DOHH2 (cell line): Measurements from ENCODE around the gene ATL3.

Experiments used
- H3F3A ChIP-seq: fragments of 200-600 bp; sonication (generic), shearing (Covaris generic); 2 replicates; pipeline ENCODE4 v1.6.0; 2016; ENCODE audit warnings: antibody characterized with exemption, mild to moderate bottlenecking; ENCODE audit not compliant: control insufficient read depth, insufficient read depth
- H3K27ac ChIP-seq: fragments of 200-600 bp; sonication (generic); 2 replicates; pipeline ENCODE4 v1.5.1; 2014; ENCODE audit warnings: low read depth, mild to moderate bottlenecking, low read length, moderate library complexity
- H3K27me3 ChIP-seq: fragments of 200-600 bp; sonication (generic); 2 replicates; pipeline ENCODE4 v1.6.1; 2014; ENCODE audit warnings: mild to moderate bottlenecking, low read length, mixed read lengths; ENCODE audit not compliant: control insufficient read depth
- H3K36me3 ChIP-seq: fragments of 200-600 bp; sonication (generic); 2 replicates; pipeline ENCODE4 v1.6.1; 2014; ENCODE audit warnings: mild to moderate bottlenecking, low read length, moderate library complexity, mixed read lengths; ENCODE audit not compliant: control insufficient read depth
- H3K4me1 ChIP-seq: fragments of 200-600 bp; sonication (generic); 2 replicates; pipeline ENCODE4 v1.6.1; 2014; ENCODE audit warnings: mild to moderate bottlenecking, low read length, mixed read lengths; ENCODE audit not compliant: control insufficient read depth
- H3K4me2 ChIP-seq: fragments of 200-600 bp; sonication (generic); 2 replicates; pipeline ENCODE4 v1.6.0; 2014; ENCODE audit warnings: mild to moderate bottlenecking, low read length, moderate library complexity
- H3K4me3 ChIP-seq: fragments of 200-600 bp; sonication (generic); 2 replicates; pipeline ENCODE4 v1.5.1; 2014; ENCODE audit warnings: mild to moderate bottlenecking, low read length, mixed read lengths
- H3K79me2 ChIP-seq: fragments of 200-600 bp; sonication (generic); 2 replicates; pipeline ENCODE4 v1.6.1; 2014; ENCODE audit warnings: mild to moderate bottlenecking, low read length, mixed read lengths; ENCODE audit not compliant: control insufficient read depth
- H3K9me2 ChIP-seq: fragments of 200-600 bp; sonication (generic); replicated peaks from 2 replicates; pipeline ENCODE4 v1.6.1; 2014; ENCODE audit warnings: mild to moderate bottlenecking, low read length, mixed read lengths; ENCODE audit not compliant: control insufficient read depth
- H3K9me3 ChIP-seq: fragments of 200-600 bp; sonication (generic); 2 replicates; pipeline ENCODE4 v1.6.1; 2014; ENCODE audit warnings: antibody characterized with exemption, low read length, mixed read lengths; ENCODE audit not compliant: control insufficient read depth, insufficient read depth
- H4K20me1 ChIP-seq: fragments of 200-600 bp; sonication (generic); 2 replicates; pipeline ENCODE4 v1.6.0; 2014; ENCODE audit warnings: low read depth, mild to moderate bottlenecking, antibody characterized with exemption, low read length, moderate library complexity; ENCODE audit not compliant: control insufficient read depth, insufficient read depth
- CTCF ChIP-seq: fragments of 200-600 bp; sonication (generic); IDR thresholded peaks from one replicate; pipeline ENCODE4 v1.5.1; 2014; ENCODE audit warnings: antibody characterized with exemption, mild to moderate bottlenecking, low read depth, low read length; ENCODE audit not compliant: poor library complexity, severe bottlenecking
- EZH2phosphoT487 ChIP-seq: fragments of 200-600 bp; sonication (generic); IDR thresholded peaks from 2 replicates; pipeline ENCODE4 v1.6.1; 2017; ENCODE audit warnings: borderline replicate concordance, mild to moderate bottlenecking, antibody characterized with exemption, low read length, moderate library complexity, mixed read lengths

The ATL3 gene

GRCh38 chr11:63660972-63661371 lies 10.2 kb downstream of the ATL3 start:
- Histone ChIP-seq H3F3A (no peaks in the 10 kb centered on the region), H3K79me2 (peaks cover 61% of the 10 kb centered on the region), H4K20me1 (no peaks in the 10 kb centered on the region), H3K27me3 (no peaks in the 10 kb centered on the region), H3K27ac (no peak overlapping the region), H3K36me3 (no peaks in the 10 kb centered on the region), H3K4me1 (peaks cover 9% of the 10 kb centered on the region), H3K4me3 (no peak overlapping the region), H3K9me2 (no peaks in the 10 kb centered on the region), H3K9me3 (no peaks in the 10 kb centered on the region), H3K4me2 (no peak overlapping the region)
- TF ChIP-seq CTCF (no peak), EZH2phosphoT487 (no peak)

GRCh38 chr11:63652671-63653070 lies 18.5 kb downstream of the ATL3 start:
- H3K9me2 ChIP-seq: no peaks in the 10 kb centered on the region
- no peak overlapping the region for H3K27ac ChIP-seq
- H3K27me3 ChIP-seq: no peaks in the 10 kb centered on the region
- no peak overlapping the region for H3K4me2 ChIP-seq
- H3K36me3 ChIP-seq: peaks cover 5% of the 10 kb centered on the region; the same call in 1 of the 2 replicates
- H4K20me1 ChIP-seq: no peaks in the 10 kb centered on the region
- no peaks in the 10 kb centered on the region for H3F3A ChIP-seq
- H3K4me3 ChIP-seq: no peak overlapping the region
- TF ChIP-seq EZH2phosphoT487 (no peak), CTCF (no peak)
- H3K79me2 ChIP-seq: no peaks in the 10 kb centered on the region
- no peaks in the 10 kb centered on the region for H3K9me3 ChIP-seq
- H3K4me1 ChIP-seq: no peaks in the 10 kb centered on the region

- Histone ChIP-seq H3K36me3 (peaks cover 23% of the 10 kb centered on the region), H3K4me3 (no peak overlapping the region), H3F3A (no peaks in the 10 kb centered on the region), H3K4me1 (no peaks in the 10 kb centered on the region), H3K27me3 (no peaks in the 10 kb centered on the region), H3K27ac (no peak overlapping the region), H3K4me2 (no peak overlapping the region), H3K79me2 (no peaks in the 10 kb centered on the region), H4K20me1 (no peaks in the 10 kb centered on the region), H3K9me3 (no peaks in the 10 kb centered on the region), H3K9me2 (no peaks in the 10 kb centered on the region)
- TF ChIP-seq CTCF: no peak
- TF ChIP-seq EZH2phosphoT487: no peak
Observed at GRCh38 chr11:63643205-63643604, 28.0 kb downstream of the ATL3 start.

- H3K4me1 ChIP-seq: no peaks in the 10 kb centered on the region
- peaks cover 23% of the 10 kb centered on the region for H3K36me3 ChIP-seq
- H3K27ac ChIP-seq: no peak overlapping the region
- H3K9me2 ChIP-seq: no peaks in the 10 kb centered on the region
- no peak overlapping the region for H3K4me2 ChIP-seq
- H3K27me3 ChIP-seq: no peaks in the 10 kb centered on the region
- TF ChIP-seq EZH2phosphoT487 (no peak), CTCF (no peak)
- no peaks in the 10 kb centered on the region for H4K20me1 ChIP-seq
- H3K9me3 ChIP-seq: no peaks in the 10 kb centered on the region
- no peak overlapping the region for H3K4me3 ChIP-seq
- no peaks in the 10 kb centered on the region for H3F3A ChIP-seq
- H3K79me2 ChIP-seq: no peaks in the 10 kb centered on the region
Observed at GRCh38 chr11:63641727-63642126, 29.4 kb downstream of the ATL3 start.
